HEK293 (cell line): ENCODE measurements around the gene ARID3A.
A peak's percentile ranks its signal among the peaks of the same experiment; 100 is the strongest.

Experiments used
- CTCF ChIA-PET: fragments of 350-600 bp; formaldehyde crosslinking; extraction: SDS; loops from one replicate; lab custom pipeline; 2021; ENCODE audit warnings: antibody characterized with exemption; lab: Yijun Ruan, JAX
- POLR2A ChIA-PET: fragments of 300-600 bp; formaldehyde crosslinking; extraction: SDS; loops from one replicate; lab custom pipeline; 2020; ENCODE audit warnings: antibody characterized with exemption, inconsistent platforms; lab: Yijun Ruan, JAX
- H3K27ac ChIP-seq: fragments of 200-500 bp; sonication (Bioruptor generic); 2 replicates; pipeline ENCODE4 v1.5.1; 2014; ENCODE audit warnings: low read depth, low read length, control low read depth, inconsistent platforms; ENCODE audit errors: extremely low read depth
- H3K36me3 ChIP-seq, 2 experiments: fragments of 200-500 bp in 1 of 2; sonication (Bioruptor generic) in 1 of 2; 1 replicate in 1 of 2; 2 replicates in 1 of 2; pipeline ENCODE4 v1.5.1; 2014 to 2017; ENCODE audit warnings: inconsistent platforms in 2 of 2, low read length in 2 of 2; ENCODE audit not compliant: control insufficient read depth in 2 of 2, insufficient read depth in 1 of 2
- H3K4me1 ChIP-seq: fragments of 200-500 bp; sonication (Bioruptor generic); 2 replicates; pipeline ENCODE4 v1.5.1; 2014; ENCODE audit warnings: mild to moderate bottlenecking, low read length, inconsistent platforms; ENCODE audit not compliant: control insufficient read depth, insufficient read depth
- H3K4me3 ChIP-seq: 2 replicates; pipeline ENCODE4 v1.5.1; 2011; ENCODE audit warnings: low read depth, mild to moderate bottlenecking, control low read depth, low read length, moderate library complexity
- H3K9me3 ChIP-seq: fragments of 200-500 bp; sonication (Bioruptor generic); 2 replicates; pipeline ENCODE4 v1.5.1; 2014; ENCODE audit warnings: low read depth, low read length, inconsistent platforms; ENCODE audit not compliant: control insufficient read depth, insufficient read depth
- EGR2 ChIP-seq: fragments of 450-650 bp; formaldehyde crosslinking; IDR thresholded peaks from 2 replicates; pipeline ENCODE4 v1.5.1; 2016; ENCODE audit warnings: low read depth, missing biosample characterization, missing genetic modification characterization
- ELK4 ChIP-seq: IDR thresholded peaks from 2 replicates; pipeline ENCODE4 v1.6.1; 2011; ENCODE audit warnings: mild to moderate bottlenecking, low read depth, low read length, borderline replicate concordance
- FEZF1 ChIP-seq: fragments of 450-650 bp; formaldehyde crosslinking; IDR thresholded peaks from 2 replicates; pipeline ENCODE4 v1.5.1; 2016; ENCODE audit warnings: missing biosample characterization, missing genetic modification characterization
- GLI2 ChIP-seq: fragments of 450-650 bp; formaldehyde crosslinking; IDR thresholded peaks from 2 replicates; pipeline ENCODE4; 2017; ENCODE audit warnings: missing biosample characterization, missing genetic modification characterization, low read depth, borderline replicate concordance
- GLIS1 ChIP-seq: fragments of 450-650 bp; formaldehyde crosslinking; IDR thresholded peaks from 2 replicates; pipeline ENCODE4 v1.5.1; 2016; ENCODE audit warnings: missing biosample characterization, missing genetic modification characterization
- GLIS2 ChIP-seq: fragments of 450-650 bp; formaldehyde crosslinking; IDR thresholded peaks from 2 replicates; pipeline ENCODE4 v1.5.1; 2016; ENCODE audit warnings: missing biosample characterization, missing genetic modification characterization
- PRDM4 ChIP-seq: fragments of 450-650 bp; formaldehyde crosslinking; IDR thresholded peaks from 2 replicates; pipeline ENCODE4 v1.5.1; 2017; ENCODE audit warnings: missing biosample characterization, missing genetic modification characterization
- REPIN1 ChIP-seq: fragments of 450-650 bp; formaldehyde crosslinking; IDR thresholded peaks from 2 replicates; pipeline ENCODE4 v1.5.1; 2017; ENCODE audit warnings: missing biosample characterization, missing genetic modification characterization, low read depth
- TCF7L2 ChIP-seq: IDR thresholded peaks from 2 replicates; pipeline ENCODE4 v1.6.1; 2011; ENCODE audit warnings: low read depth, mild to moderate bottlenecking, inconsistent platforms, low read length, moderate library complexity, borderline replicate concordance
- YY1 ChIP-seq: fragments of 450-650 bp; formaldehyde crosslinking; IDR thresholded peaks from 2 replicates; pipeline ENCODE4 v1.5.1; 2018; ENCODE audit warnings: missing biosample characterization, missing genetic modification characterization
- ZBTB10 ChIP-seq: fragments of 450-650 bp; formaldehyde crosslinking; IDR thresholded peaks from 2 replicates; pipeline ENCODE4 v1.5.1; 2016; ENCODE audit warnings: missing biosample characterization, missing genetic modification characterization
- ZBTB8A ChIP-seq: fragments of 450-650 bp; formaldehyde crosslinking; IDR thresholded peaks from 2 replicates; pipeline ENCODE4 v1.5.1; 2016; ENCODE audit warnings: missing biosample characterization, missing genetic modification characterization
- ZEB2 ChIP-seq: fragments of 450-650 bp; formaldehyde crosslinking; IDR thresholded peaks from 2 replicates; pipeline ENCODE4 v1.5.1; 2016; ENCODE audit warnings: missing biosample characterization, missing genetic modification characterization
- ZFP69B ChIP-seq: fragments of 450-650 bp; formaldehyde crosslinking; IDR thresholded peaks from 2 replicates; pipeline ENCODE4 v1.5.1; 2016; ENCODE audit warnings: missing biosample characterization, missing genetic modification characterization
- ZIC2 ChIP-seq: fragments of 450-650 bp; formaldehyde crosslinking; IDR thresholded peaks from 2 replicates; pipeline ENCODE4 v1.5.1; 2016; ENCODE audit warnings: missing biosample characterization, missing genetic modification characterization
- ZNF121 ChIP-seq: fragments of 450-650 bp; formaldehyde crosslinking; IDR thresholded peaks from 2 replicates; pipeline ENCODE4 v1.5.1; 2016; ENCODE audit warnings: missing biosample characterization, missing genetic modification characterization
- ZNF23 ChIP-seq: fragments of 450-650 bp; formaldehyde crosslinking; IDR thresholded peaks from 2 replicates; pipeline ENCODE4 v1.5.1; 2016; ENCODE audit warnings: missing biosample characterization, missing genetic modification characterization, borderline replicate concordance
- ZNF248 ChIP-seq: fragments of 450-650 bp; formaldehyde crosslinking; IDR thresholded peaks from 2 replicates; pipeline ENCODE4 v1.5.1; 2017; ENCODE audit warnings: missing biosample characterization, missing genetic modification characterization
- ZNF302 ChIP-seq: fragments of 450-650 bp; formaldehyde crosslinking; IDR thresholded peaks from 2 replicates; pipeline ENCODE4 v1.5.1; 2016; ENCODE audit warnings: missing biosample characterization, missing genetic modification characterization, low read depth
- ZNF354C ChIP-seq: fragments of 450-650 bp; formaldehyde crosslinking; IDR thresholded peaks from 2 replicates; pipeline ENCODE4 v1.5.1; 2016; ENCODE audit warnings: missing biosample characterization, missing genetic modification characterization, low read depth, borderline replicate concordance
- ZNF394 ChIP-seq: fragments of 450-650 bp; formaldehyde crosslinking; IDR thresholded peaks from 2 replicates; pipeline ENCODE4 v1.5.1; 2016; ENCODE audit warnings: missing biosample characterization, missing genetic modification characterization, mild to moderate bottlenecking, moderate library complexity, borderline replicate concordance
- ZNF423 ChIP-seq: fragments of 450-650 bp; formaldehyde crosslinking; IDR thresholded peaks from 2 replicates; pipeline ENCODE4 v1.5.1; 2016; ENCODE audit warnings: missing biosample characterization, missing genetic modification characterization
- ZNF488 ChIP-seq: fragments of 450-650 bp; formaldehyde crosslinking; IDR thresholded peaks from 2 replicates; pipeline ENCODE4 v1.5.1; 2016; ENCODE audit warnings: missing biosample characterization, missing genetic modification characterization
- ZNF558 ChIP-seq: fragments of 450-650 bp; formaldehyde crosslinking; IDR thresholded peaks from 2 replicates; pipeline ENCODE4 v1.5.1; 2016; ENCODE audit warnings: missing biosample characterization, missing genetic modification characterization
- ZNF621 ChIP-seq: fragments of 450-650 bp; formaldehyde crosslinking; IDR thresholded peaks from 2 replicates; pipeline ENCODE4 v1.5.1; 2017; ENCODE audit warnings: missing biosample characterization, missing genetic modification characterization
- ZNF664 ChIP-seq: fragments of 450-650 bp; formaldehyde crosslinking; IDR thresholded peaks from 2 replicates; pipeline ENCODE4 v1.5.1; 2016; ENCODE audit warnings: missing biosample characterization, missing genetic modification characterization
- ZNF704 ChIP-seq: fragments of 450-650 bp; formaldehyde crosslinking; IDR thresholded peaks from 2 replicates; pipeline ENCODE4 v1.5.1; 2016; ENCODE audit warnings: missing biosample characterization, missing genetic modification characterization
- ZNF707 ChIP-seq: fragments of 450-650 bp; formaldehyde crosslinking; IDR thresholded peaks from 2 replicates; pipeline ENCODE4 v1.5.1; 2016; ENCODE audit warnings: missing biosample characterization, missing genetic modification characterization
- ZSCAN16 ChIP-seq: fragments of 450-650 bp; formaldehyde crosslinking; IDR thresholded peaks from 2 replicates; pipeline ENCODE4 v1.5.1; 2016; ENCODE audit warnings: missing biosample characterization, missing genetic modification characterization
- ZSCAN30 ChIP-seq: fragments of 450-650 bp; IDR thresholded peaks from 2 replicates; pipeline ENCODE4 v1.5.1; 2018; ENCODE audit warnings: missing biosample characterization, mild to moderate bottlenecking, missing genetic modification characterization, moderate library complexity

ARID3A gene

GRCh38 chr19:952680-953444 is 27.0 kb downstream of the ARID3A start:
- POLR2A ChIA-PET = no interaction called here
- H3K9me3 ChIP-seq = no peaks in the 10 kb centered on the region
- H3K4me3 ChIP-seq = no peak overlapping the region
- H3K36me3 ChIP-seq = peaks cover 0 to 5% of the 10 kb centered on the region in 2 experiments; a peak in 1 of 3 replicates
- CTCF ChIA-PET = no interaction called here
- H3K4me1 ChIP-seq = no peaks in the 10 kb centered on the region
- no peak for TF ChIP-seq ZNF354C (tag by site-specific recombination)
- no peak for TF ChIP-seq ELK4
- TF ChIP-seq ZNF248 (tag by site-specific recombination) = no peak
- TF ChIP-seq ZNF664 (tag by site-specific recombination) = no peak
- TF ChIP-seq ZEB2 (tag by site-specific recombination) = no peak
- TF ChIP-seq ZNF121 (tag by site-specific recombination) = no peak
- TF ChIP-seq ZIC2 (tag by site-specific recombination) = peak; percentile 81
- peak; percentile 98 for TF ChIP-seq GLIS1 (tag by site-specific recombination)
- no peak for TF ChIP-seq ZNF704 (tag by site-specific recombination)
- no peak for TF ChIP-seq ZSCAN30 (tag by site-specific recombination)
- no peak for TF ChIP-seq TCF7L2
- TF ChIP-seq ZSCAN16 (tag by site-specific recombination) = no peak
- no peak for TF ChIP-seq ZNF423 (tag by site-specific recombination)
- TF ChIP-seq ZNF488 (tag by site-specific recombination) = no peak
- no peak for TF ChIP-seq ZFP69B (tag by site-specific recombination)
- no peak for TF ChIP-seq ZNF302 (tag by site-specific recombination)
- no peak for TF ChIP-seq ZNF707 (tag by site-specific recombination)
- no peak for TF ChIP-seq YY1
- TF ChIP-seq GLIS2 (tag by site-specific recombination) = 0 out of 2 replicates have a peak, but pooled peaks have one; percentile 43
- TF ChIP-seq PRDM4 (tag by site-specific recombination) = 0 out of 2 replicates have a peak, but pooled peaks have one; percentile 32
- no peak for TF ChIP-seq ZNF621
- TF ChIP-seq REPIN1 = no peak
- no peak for TF ChIP-seq ZNF394 (tag by site-specific recombination)
- TF ChIP-seq GLI2 (tag by site-specific recombination) = no peak
- no peak for TF ChIP-seq ZBTB8A (tag by site-specific recombination)
- TF ChIP-seq ZNF558 = no peak
- TF ChIP-seq ZNF23 (tag by site-specific recombination) = no peak
- no peak for TF ChIP-seq EGR2
- TF ChIP-seq ZBTB10 (tag by site-specific recombination) = no peak
- no peak for TF ChIP-seq FEZF1 (tag by site-specific recombination)
- 0 out of 2 replicates have a peak overlapping the region, but pooled peaks have one; percentile 9 for H3K27ac ChIP-seq
